H7 (cell line): ENCODE measurements around the gene SAT1. TPM values are rescaled to one million over a fixed set of nuclear protein-coding genes. Genes with fewer than 3 reads are reported as not detected.

Experiments
- DNase-seq: peaks from one replicate; pipeline ENCODE4 v3.0.0; 2012
- H3K27me3 ChIP-seq: 2 replicates; pipeline ENCODE4 v1.6.0; 2011; ENCODE audit warnings: mild to moderate bottlenecking, low read length; ENCODE audit not compliant: control insufficient read depth, insufficient read depth
- H3K36me3 ChIP-seq: replicated peaks from 2 replicates; pipeline ENCODE4 v1.5.1; 2011; ENCODE audit warnings: low read length; ENCODE audit not compliant: control insufficient read depth, insufficient read depth
- H3K4me3 ChIP-seq: 2 replicates; pipeline ENCODE4 v1.5.1; 2011; ENCODE audit warnings: low read depth, mild to moderate bottlenecking, control low read depth, low read length, moderate library complexity; ENCODE audit not compliant: insufficient read depth
- total RNA-seq: library from RNA; depleted of rRNA; stranded (reverse); fragments of >200 nt; shearing (Covaris generic); gene quantifications from 2 replicates; pipeline ENCODE4 v1.2.3, GENCODE V29; 2014

The SAT1 gene
- total RNA-seq, 1 experiment from 2014 or later: 107 TPM

DNA sequence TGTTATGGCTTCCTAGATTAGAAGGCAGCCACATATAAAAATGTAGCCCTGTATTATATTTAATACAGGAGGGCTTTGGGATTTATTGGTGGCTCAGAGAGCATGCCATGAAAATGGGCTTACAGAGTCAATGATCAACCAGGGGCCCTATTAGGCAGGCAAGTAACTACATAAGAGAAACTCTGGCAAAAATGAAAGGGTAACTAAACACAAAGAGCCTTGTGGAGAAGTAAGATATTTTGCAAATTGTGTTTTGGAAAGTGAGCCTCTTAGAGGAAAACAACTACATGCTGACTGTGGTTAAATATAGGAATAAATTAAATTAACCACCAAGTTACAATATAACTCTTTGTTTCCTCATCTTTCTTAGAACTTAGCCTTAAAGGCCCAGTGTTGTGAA lies 5.5 kb downstream of the SAT1 start:
- Histone ChIP-seq H3K27me3 (no peaks in the 10 kb centered on the region), H3K36me3 (peaks cover 4% of the 10 kb centered on the region), H3K4me3 (no peak overlapping the region)
- DNase-seq: no peak

DNA sequence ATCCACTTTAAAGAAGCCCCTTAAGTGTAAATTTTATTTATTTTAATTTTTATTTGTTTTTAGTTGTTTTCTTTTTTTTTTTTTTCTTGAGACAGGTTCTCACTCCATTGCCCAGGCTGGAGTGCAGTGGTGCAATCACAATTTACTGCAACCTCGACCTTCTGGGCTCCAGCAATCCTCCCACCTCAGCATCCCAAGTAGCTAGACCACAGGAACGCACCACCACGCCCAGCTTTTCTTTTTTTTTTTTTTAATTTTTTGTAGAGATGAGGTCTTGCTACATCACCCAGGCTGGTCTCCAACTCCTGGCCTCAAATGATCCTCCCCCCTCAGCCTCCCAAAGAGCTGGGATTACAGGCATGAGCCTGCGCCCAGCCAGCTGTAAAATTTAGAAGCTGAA lies 6.0 kb downstream of the SAT1 start:
- H3K36me3 ChIP-seq: peaks cover 4% of the 10 kb centered on the region
- no peaks in the 10 kb centered on the region for H3K27me3 ChIP-seq
- H3K4me3 ChIP-seq: no peak overlapping the region
- no peak for DNase-seq

DNA sequence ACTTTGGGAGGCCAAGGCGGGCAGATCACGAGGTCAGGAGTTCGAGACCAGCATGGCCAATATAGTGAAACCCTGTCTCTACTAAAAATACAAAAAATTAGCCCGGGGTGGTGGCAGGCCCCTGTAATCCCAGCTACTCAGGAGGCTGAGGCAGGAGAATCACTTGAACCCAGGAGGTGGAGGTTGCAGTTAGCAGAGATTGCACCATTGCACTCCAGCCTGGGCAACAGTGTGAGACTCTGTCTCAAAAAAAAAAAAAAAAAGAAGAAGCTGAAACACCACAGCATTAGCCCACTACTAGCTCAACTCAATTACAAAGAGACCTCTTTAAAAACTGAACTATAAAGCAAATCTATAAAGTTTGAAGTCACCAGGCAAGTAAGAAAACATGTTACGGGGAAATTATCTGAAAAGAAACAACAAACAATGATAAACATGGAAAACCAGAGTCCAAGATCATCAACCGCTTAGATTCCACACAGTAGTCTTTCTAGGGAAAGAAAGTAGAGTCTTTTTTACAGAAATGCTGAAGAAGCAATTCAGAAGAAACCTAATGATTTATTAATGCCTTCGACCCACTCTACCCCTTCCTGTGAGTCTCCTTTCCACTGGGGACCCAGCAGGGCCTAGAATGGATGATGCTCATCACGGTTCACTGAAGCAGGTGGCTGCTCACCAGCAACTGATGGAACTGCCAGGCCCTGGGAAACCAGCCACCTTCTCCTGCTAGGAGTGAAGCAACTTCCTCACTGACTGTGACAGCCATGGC lies 6.6 kb downstream of the SAT1 start:
- no peak for DNase-seq
- peaks cover 4% of the 10 kb centered on the region for H3K36me3 ChIP-seq
- H3K4me3 ChIP-seq: no peak overlapping the region
- H3K27me3 ChIP-seq: no peaks in the 10 kb centered on the region

DNA sequence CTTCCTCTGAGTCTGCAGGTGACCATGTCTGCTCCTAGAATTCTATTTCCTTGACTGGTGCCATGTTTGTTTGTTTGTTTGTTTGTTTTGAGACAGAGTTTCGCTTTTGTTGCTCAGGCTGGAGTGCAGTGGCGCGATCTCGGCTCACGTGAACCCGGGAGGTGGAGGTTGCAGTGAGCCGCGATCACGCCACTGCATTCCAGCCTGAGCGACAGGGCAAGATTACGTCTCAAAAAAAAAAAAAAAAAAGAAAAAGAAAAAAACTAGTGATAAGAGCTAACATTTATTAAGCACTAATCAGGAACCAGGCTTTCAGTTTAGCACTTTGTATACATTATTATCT lies 7.2 kb downstream of the SAT1 start:
- H3K27me3 ChIP-seq: no peaks in the 10 kb centered on the region
- no peak overlapping the region for H3K4me3 ChIP-seq
- peaks cover 4% of the 10 kb centered on the region for H3K36me3 ChIP-seq
- no peak for DNase-seq

DNA sequence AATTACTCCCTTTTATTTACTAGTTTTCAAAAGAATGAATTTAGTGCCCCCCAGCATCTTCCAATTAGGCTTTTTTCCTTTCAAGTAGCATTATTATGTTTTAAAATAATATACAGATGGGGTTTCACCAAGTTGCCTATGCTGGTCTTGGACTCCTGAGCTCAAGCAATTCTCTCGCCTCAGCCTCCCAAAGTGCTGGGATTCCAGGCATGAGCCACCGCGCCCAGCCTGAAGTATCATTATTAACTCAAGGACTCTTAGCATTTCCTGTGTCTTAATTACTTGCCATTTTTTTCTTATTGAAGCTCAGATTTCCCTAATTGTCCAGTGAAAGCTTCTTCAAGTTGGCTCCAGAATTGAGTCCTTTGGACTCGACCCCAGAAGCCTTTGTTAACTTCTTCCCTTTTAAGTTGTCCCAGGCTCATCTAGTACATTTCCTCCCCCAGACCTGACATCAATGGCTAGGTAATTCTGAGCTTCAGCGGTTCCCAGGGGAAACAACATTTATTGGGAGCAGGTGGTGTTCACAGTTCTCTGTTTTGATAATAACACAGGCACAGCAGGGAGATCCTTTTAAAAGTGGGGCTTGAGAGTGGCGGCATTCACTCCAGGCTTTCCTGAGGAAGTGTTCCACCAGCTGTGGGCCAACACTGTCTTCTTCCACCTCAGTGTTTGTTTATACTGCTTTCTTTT lies 10.0 kb downstream of the SAT1 start:
- no peak for DNase-seq
- H3K27me3 ChIP-seq: no peaks in the 10 kb centered on the region
- H3K36me3 ChIP-seq: no peaks in the 10 kb centered on the region
- no peak overlapping the region for H3K4me3 ChIP-seq

DNA sequence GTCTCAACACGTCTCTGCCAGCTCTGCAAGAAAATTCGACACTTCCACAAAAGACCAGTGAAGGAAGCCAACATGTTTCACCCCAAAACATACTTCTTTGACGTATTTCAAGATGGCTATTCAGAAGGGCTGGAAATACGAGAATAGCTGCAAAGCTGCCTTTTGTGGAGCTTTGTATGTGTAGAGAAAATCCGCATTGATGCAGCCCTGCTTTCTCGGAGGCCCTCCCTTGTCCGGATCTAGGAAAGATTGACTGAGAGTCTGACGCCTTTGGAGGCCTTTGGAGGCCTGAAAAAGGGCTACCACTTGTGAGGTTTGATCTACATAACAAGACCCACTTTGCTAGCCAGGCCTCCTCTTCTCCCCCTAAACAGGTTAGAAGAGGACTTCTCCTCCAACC lies 12.2 kb downstream of the SAT1 start:
- Histone ChIP-seq H3K4me3 (no peak overlapping the region), H3K36me3 (no peaks in the 10 kb centered on the region)
- no peak for DNase-seq

DNA sequence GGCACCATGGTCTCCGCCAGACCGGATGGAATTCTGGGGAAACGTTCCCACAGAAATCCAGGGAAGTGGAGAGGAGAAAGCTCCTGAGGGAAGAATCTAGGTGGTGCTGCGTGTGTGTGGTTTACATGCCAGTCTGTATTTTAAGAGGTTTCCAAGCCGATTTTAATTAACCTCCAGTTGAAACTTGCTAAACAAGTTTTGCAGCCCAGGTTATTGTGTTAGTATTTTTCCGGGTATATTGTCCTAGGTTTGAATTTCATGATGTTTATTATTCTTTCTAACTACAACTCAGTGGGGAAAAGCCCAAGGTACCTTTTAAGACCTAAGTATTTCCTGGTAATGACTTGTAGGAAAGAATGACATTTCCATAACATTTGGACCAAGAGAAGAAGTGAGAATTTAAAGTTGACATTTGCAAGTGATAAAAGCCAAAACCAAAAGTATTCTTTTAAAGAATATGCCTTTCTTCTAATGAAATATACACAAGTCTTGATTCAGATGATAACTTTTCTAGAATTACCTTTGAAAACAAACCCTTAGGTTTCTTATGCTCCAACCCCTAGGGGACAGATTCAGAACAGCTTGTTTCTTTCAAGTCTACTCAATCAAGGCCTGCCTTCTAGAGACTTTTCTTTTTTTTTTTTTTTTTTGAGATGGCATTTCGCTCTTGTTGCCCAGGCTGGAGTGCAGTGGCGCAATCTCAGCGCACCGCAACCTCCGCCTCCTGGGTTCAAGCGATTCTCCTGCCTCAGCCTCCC lies 14.6 kb downstream of the SAT1 start:
- Histone ChIP-seq H3K4me3 (no peak overlapping the region), H3K27me3 (no peaks in the 10 kb centered on the region), H3K36me3 (no peaks in the 10 kb centered on the region)
- DNase-seq: no peak

More for the DNA sequence above, 12.2 kb downstream of the SAT1 start:
- H3K27me3 ChIP-seq: no peaks in the 10 kb centered on the region

DNA sequence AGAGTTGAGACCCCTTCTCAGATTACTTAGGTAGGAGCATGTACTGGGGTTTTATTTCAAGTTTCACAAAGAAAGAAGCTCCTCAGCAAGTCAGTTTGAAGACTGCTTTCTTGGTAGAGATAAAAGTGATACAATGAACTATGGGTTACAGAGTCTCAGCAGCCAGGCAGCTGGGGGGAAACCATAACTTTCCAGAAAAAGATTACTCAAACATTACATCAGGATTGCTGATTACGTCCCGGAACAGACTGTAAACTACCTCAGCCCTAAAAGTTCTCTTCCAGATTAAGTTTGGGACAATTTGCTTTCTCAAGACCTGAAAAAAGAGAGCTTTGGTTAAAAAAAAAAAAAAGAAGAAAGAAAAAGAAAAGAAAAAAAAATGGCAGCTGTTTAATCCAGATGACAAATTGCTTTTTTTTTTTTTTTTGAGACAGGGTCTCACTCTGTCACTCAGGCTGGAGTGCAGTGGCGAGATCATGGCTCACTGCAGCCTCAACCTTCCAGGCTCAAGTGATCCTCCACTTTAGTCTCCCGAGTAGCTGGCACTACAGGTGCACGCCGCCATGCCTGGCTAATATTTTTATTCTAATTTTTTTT lies 16.6 kb downstream of the SAT1 start:
- DNase-seq: no peak
- no peaks in the 10 kb centered on the region for H3K27me3 ChIP-seq
- H3K4me3 ChIP-seq: no peak overlapping the region
- H3K36me3 ChIP-seq: no peaks in the 10 kb centered on the region

DNA sequence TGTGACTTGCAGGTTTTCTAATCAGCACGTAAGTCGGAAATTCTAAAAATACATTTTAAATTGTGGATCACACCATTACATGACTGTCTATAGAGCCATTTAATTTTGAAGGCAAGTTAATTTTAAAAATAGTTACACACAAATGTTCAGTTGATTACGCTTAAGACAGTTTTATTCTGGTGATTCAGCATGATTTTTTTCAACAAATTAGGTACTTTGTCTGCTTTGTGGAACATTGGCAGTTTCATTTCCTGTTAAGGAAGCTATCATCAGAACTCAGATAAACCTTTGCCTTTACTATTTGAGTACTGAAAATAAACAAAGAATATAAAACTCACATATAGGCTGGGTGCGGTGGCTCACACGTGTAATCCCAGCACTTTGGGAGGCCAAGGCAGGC lies 19.5 kb downstream of the SAT1 start:
- DNase-seq: no peak
- no peak overlapping the region for H3K4me3 ChIP-seq
- no peaks in the 10 kb centered on the region for H3K36me3 ChIP-seq
- no peaks in the 10 kb centered on the region for H3K27me3 ChIP-seq

DNA sequence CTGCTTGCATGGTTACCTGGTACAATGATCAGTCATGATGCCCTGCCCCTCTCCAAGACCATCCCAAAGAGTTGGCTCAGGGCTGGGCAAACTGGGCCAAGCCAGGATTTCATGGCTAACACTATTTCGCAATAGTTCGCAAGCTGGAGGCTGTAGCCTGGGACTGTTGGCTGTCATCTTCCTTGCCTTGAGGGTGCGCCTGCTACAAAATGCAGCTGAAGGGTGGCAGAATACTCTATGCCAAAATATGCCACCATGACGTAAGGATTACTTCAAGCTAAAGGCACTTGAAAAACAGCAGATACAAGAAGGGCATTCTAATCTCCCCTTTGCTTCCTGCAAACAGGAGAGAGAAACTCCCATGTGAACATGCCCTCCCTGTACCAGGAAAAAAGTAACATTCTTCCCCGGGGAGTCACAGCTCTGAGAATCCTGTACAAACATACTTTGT lies 21.0 kb downstream of the SAT1 start:
- Histone ChIP-seq H3K36me3 (no peaks in the 10 kb centered on the region), H3K27me3 (no peaks in the 10 kb centered on the region), H3K4me3 (no peak overlapping the region)
- no peak for DNase-seq

DNA sequence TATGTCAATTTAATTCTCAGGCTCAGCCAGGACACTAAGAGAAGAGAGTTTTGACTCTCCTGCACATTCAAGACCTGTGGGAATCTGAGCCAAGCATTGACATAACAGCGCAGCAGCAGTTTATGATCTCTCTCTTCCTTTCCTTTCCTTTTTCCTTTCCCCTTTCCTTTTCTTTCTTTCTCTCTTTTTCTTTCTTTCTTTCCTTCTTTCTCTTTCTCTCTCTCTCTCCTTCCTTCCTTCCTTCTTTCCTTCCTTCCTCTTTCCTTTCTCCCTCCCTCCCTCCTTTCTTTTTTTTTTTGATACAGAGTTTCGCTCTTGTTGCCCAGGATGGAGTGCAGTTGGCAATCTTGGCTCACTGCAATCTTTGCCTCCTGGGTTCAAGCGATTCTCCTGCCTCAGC lies 21.6 kb downstream of the SAT1 start:
- Histone ChIP-seq H3K27me3 (no peaks in the 10 kb centered on the region), H3K4me3 (no peak overlapping the region), H3K36me3 (no peaks in the 10 kb centered on the region)
- no peak for DNase-seq

DNA sequence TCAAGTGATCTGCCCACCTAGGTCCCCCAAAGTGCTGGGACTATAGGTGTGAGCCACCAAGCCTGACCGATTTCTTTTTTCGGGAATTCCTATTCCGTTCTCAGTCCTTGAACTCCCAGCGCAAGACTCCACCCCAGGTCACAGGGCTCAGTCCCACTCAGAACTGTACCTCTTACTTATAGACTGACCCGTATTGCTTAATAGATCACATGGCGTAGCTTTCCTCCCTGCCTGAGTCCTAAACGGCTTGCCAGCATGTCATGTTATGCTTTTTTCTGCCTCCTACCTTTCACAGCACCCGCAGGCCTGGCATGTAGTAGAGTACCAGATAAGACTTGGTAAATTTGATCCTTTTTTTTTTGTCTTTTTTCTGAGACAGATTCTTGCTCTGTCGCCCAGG lies 22.4 kb downstream of the SAT1 start:
- no peak overlapping the region for H3K4me3 ChIP-seq
- H3K27me3 ChIP-seq: no peaks in the 10 kb centered on the region
- no peak for DNase-seq
- H3K36me3 ChIP-seq: no peaks in the 10 kb centered on the region

DNA sequence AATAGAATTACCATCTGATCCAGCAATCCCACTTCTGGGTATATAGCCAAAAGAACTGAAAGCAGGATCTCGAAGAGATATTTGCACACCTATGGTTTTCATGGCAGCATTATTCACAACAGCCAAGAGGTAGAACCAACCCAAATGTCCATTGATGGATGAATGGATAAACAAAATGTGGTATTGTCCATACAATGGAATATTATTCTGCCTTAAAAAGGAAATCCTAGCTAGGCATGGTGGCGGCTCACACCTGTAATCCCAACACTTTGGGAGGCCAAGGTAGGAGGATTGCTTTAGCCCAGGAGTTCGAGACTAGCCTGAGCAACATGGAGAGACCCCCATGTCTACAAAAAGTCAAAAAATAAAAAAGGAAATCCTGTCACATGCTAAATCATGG lies 27.3 kb downstream of the SAT1 start:
- Histone ChIP-seq H3K4me3 (no peak overlapping the region), H3K36me3 (no peaks in the 10 kb centered on the region), H3K27me3 (no peaks in the 10 kb centered on the region)
- no peak for DNase-seq

DNA sequence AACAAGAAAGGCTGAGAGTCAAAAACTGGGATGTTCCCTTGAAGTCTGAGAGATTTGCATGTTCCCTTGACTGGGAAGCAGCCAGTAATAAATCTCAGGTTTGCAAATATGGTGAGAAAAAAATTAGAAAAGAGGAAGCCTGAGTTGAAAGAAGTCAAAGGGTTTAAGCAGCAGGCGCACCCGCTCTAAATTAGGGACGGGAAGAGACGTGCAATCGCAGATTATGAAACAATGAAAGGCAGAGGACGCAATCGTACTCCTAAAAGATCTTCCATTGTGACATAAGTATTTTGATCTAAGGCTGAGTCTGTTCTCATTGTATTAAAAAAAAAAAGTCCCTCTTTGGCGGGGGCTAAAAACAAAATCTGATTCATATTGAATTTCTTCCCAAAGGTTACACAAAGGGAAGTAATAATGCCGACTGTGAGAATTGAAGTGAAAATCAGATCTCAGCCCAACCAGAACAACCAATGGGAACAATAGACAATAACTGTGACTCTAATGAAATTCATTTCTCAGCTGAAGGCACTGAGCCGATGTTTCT lies 28.2 kb downstream of the SAT1 start:
- H3K36me3 ChIP-seq: no peaks in the 10 kb centered on the region
- no peak overlapping the region for H3K4me3 ChIP-seq
- H3K27me3 ChIP-seq: no peaks in the 10 kb centered on the region
- no peak for DNase-seq
